HG03558 (cell line): ENCODE measurements around the gene SLC5A5.

Experiments used
- ATAC-seq: cut with Tn5 transposase; IDR thresholded peaks from one replicate; pipeline ENCODE4 v1.9.1; 2021; ENCODE audit warnings: moderate number of reproducible peaks; ENCODE audit not compliant: unreplicated experiment; ENCODE audit errors: extremely low read depth

Gene SLC5A5

GRCh38 chr19:17846146-17846545, 25.6 kb upstream of the SLC5A5 start:
- no peak for ATAC-seq

DNA sequence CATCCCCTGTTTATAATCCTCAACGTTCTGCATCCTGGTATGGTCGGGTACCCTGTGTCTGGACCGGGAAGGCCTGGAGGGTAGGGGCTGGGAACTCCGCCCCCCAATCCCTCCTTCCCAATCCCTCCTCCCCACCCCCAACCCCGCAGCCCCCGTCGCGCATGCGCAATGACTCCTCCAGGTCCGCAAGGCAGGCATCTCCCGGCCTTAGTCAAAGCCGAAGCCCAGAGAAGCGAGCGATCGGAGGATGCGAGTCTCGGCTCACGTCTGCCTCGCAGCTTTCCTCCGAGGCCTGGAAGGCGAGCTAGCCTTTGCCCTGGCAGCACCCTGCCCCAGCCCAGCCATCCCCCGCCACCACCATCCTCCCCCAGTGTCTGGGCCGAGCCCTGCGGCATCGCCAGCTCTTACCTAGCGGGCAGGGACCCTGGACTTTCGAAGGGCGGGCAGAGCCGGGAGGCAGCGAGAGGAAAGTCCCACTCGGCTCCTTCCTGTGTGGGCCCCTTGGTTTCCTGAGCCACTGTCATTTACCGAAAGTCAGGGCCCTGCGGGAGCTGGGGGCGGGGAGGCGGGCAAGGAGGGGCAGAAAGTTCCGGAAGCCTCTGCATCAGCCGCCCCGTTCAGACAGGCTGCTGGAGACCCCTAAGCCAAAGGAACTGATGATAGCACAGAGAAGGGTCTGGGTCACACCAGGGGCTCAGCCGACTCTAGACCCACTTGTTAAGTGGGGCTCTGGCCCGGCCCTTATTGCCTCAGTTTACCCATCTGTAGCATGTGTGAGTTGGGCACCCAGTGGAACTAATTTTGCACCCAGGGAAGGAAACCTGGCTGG, 24.0 kb upstream of the SLC5A5 start, which contains the start of gene JAK3:
TSS of gene JAK3 (minus strand) at position 445 of the 829 bp plus-strand sequence. CDS start 3,565 bp downstream, outside the sequence.
- no peak for ATAC-seq

DNA sequence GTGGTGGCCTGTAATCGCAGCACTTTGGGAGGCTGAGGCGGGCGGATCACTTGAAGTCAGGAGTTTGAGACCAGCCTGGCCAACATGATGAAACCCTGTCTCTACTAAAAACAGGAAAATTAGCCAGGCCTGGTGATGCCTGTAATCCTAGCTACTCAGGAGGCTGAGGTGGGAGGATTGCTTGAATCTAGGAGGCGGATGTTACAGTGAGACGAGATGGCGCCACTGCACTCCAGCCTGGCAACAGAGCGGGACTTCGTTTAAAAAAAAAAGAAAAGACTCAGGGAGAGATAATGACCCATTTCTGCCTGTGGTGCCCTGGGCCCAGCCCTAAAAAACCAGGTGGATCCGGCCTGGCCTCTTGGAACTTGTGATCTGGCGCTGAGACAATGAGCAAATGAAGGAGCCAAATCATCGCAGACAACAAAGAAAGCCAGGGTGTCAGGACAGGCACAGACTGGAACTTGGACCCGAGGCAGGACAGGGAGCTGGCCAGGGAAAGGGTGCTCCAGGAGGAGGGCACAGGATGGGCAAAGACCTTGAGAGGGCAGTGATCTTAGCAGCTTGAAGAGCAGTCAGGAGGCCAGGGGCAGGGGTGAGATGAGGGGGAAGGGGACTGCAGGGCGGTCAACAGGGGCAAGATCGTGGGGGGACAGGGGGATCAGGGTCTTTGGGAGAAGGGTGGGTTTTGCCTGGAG, 23.0 kb upstream of the SLC5A5 start:
- no peak for ATAC-seq

GRCh38 chr19:17854061-17854460, 17.7 kb upstream of the SLC5A5 start:
- ATAC-seq: no peak

DNA sequence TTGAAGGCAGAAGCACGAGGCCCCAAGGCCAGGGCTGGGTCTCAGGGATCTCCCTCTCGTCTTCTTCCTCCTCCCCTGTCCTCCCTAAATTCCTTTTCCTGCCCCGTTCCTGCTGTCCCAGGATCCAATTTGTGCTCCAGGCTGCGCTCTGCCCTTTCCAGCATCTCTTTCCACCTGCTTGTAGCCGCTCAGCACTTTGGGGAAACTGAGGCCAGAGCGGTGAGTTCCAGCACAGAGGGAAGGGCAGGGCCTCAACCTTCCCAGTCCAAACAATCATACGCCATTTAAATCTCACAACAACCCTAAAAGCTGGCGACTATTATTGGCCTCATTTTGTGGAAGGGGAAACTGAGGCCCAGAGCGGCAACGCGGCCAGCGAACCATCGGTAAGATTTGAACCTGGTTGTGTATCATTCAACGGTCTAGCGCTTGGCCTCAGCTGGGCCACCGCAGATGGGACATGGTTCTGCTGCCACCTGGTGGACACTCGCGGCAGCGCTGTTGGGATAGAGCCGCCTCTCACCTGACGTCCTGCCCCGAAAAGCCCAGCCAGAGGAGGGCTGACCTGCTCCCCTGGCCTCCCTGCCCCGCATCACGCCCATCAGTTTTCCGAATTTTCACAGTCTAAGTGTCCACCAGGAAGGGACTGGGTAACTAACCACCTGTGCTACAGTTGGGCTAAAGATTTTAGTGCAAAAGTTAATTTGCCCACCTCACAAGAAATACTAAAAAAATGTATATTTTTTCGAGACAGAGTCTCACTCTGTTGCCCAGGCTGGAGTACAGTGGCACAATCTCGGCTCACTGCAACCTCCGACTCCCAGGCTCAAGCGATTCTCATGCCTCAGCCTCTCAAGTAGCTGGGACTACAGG, 16.2 kb upstream of the SLC5A5 start:
- ATAC-seq: no peak

DNA sequence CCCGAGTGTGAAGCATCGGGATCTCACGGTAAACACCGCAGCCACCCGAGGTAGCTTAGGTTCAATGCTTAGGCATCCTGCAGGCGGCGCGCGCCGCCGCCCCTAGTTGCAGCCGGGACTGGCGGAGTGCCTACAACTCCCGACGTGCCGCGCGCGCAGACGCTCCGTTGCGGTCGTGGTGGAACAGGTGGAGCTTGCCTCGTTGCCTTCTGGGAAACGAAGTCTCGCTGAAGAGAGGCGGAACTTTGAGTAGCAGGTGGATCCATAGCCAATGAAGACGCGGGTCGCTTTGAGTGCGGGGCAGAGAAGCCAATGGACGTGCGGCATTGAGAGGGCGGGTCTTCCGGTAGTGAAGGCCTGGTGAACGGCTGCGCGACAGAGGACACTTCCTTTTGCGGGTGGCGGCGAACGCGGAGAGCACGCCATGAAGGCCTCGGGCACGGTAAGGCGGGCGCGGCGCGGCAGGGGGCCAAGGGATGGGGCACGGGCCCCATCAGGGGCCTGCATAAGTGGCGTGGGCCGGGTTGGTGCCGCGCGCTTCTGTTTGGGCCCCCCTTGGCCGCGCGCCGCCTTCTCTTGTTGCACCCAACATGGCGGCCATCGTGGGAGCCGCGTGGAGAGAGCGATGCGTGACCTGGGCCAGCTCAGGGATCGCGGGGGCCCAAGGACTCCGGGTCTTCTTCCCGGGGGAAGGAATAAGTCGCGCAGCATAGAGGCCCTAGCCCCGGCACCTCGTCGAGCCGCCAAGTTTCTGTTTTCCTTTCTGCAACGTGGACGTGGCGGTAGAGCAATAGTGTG, 12.0 kb upstream of the SLC5A5 start, which contains the start of gene RPL18A:
TSS of gene RPL18A (plus strand) at position 378 of the 798 bp plus-strand sequence. CDS start at position 425, 47 bp downstream.
- ATAC-seq: peak; percentile 66

- ATAC-seq: no peak
Measured at GRCh38 chr19:17860331-17860992, 11.3 kb upstream of the SLC5A5 start.

DNA sequence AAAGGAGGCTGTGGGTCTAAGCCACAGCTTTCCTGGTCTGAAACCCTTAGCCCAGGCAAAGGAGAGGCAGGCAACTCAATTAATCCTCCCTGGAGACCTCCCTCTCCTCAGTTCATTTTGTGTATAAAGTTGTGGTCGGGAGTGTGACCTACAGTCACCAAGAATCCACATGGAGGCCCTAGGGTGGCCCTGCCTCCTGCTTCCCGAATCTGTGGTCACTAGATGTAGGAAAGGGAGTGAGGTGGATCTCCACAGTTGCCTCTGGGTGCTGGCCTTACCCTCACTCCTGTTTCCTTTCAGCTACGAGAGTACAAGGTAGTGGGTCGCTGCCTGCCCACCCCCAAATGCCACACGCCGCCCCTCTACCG, 10.8 kb upstream of the SLC5A5 start:
- ATAC-seq: no peak

GRCh38 chr19:17861542-17862402, 10.0 kb upstream of the SLC5A5 start:
- ATAC-seq: no peak

- no peak for ATAC-seq
Measured at GRCh38 chr19:17862711-17863519, 8.8 kb upstream of the SLC5A5 start.

DNA sequence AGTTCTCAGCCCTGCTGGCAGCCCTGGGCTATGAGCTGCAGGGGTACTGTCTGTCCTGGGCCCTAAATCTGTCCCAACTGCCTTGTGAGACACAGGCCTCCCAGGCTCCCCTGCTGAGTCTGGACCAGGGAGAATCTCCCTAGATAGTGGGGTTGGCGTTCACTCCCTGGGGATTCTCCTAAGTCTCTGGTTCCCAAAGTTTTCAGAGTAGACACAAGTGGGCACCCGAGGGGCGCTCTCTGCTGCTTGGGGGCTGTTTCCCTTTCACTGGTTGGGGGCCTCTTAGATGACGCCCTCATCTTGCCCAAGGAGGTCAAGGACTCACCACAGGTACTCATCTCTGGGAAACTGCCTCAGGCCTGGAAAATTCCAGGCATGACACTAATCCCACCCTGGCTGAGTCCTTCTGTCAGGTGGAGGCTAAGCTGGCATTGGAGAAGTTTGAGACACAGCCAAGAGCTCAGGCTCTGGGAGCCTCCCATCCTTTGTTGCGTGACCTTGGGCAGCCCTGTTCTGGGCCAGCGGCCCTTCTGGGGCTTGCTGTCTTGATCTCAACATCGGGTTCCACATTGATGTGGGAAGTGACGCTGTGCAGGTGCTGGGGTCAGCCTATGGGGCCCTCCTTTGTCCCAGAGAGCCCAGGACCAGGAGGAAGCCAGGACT, 8.1 kb upstream of the SLC5A5 start:
- no peak for ATAC-seq

DNA sequence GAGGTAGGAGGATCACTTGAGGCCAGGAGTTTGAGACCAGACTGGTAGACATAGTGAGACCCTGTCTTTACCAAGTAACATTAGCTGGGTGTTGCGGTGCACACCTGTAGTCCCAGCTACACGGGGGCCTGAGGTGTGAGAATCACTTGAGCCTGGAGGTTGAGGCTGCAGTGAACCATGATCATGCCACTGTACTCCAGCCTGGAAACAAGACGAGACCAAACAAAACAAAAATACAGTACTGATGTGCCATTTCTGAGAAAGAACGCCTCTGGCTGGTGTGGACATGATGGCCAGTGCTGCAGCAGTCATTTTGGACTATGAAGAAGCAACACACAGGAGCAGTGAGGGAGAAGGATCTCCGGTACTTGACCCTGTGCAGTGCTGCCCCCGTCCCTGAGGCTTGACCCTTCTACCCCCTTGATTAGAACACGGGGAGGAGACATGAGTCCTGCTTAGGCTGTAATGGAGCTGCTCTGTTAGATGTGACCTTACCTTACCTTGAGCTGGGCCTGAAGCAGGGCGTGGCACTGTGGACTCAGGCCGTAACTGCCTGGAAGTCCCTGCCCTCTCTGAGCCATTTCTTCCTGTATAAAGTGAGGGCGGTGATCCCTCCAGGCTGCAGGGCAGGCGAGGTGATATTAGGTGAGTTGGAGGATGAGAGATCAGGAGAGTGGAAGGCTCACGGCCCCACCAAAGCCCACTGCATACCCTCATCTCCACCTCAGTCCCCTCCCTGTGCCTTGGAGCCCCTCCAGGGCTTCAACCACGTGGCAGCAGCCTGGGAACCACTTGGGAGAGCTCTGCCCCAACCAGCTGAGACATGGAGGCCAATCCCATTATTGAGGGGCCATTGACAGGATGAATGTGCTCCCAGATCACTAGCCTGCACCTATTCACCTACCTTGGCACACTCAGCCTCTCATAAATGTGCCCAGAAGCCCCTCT, 6.1 kb upstream of the SLC5A5 start:
- ATAC-seq: no peak

DNA sequence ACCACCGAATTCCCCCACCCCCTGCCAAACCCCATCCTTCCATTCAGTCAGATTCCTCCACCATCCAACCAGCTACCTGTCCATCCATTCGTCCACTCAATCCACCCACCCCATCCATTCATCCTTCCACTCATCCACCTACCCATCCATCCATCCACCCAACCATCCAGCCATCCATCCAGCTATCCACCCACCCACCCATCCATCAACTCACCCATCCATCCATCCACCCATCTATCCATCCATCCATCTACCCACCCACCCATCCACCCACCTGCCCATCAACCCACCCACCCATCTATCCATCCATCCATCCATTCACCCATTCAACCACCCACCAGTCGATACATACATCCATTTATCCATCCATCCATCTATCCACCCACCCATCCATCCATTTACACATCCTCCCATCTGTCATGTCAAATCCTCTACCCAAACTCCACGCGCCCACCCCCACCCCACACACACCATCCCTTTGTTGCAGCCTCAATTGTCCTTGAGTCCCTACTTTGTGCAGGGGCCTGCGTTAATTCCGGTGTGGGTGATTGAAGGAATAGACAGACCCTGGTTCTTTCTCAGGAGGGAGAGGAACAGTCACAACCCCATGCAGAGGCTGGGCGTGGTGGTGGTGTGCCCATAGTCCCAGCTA, 5.3 kb upstream of the SLC5A5 start:
- ATAC-seq: no peak

GRCh38 chr19:17866964-17867486, 4.7 kb upstream of the SLC5A5 start:
- ATAC-seq: no peak

DNA sequence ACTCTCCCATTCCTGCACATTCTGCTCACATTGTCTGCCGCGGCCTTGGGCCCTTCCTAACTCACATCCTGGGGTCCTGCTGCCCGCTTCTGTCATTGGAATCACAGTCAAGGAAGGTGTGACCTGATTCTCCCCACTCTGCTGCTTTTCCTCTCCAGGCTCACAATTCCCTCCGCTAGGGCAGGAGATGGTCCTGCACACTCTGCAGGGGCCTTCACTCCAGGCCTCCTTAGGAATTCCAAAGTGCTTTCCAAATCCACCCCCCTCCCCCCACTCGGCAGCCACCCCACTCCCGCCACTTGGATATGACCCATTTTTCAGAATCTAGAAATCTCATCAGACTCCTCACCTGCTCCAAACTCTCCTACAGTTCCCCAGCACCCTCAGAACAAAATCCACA, 3.1 kb upstream of the SLC5A5 start:
- ATAC-seq: no peak
